NOMO-1 treated with DMSO at 0.1 percent for 48 hours (cell line): ENCODE measurements around the gene LIPK.

ENCODE experiments used
- DNase-seq: peaks from one replicate; lab custom pipeline; 2025; ENCODE audit not compliant: unreplicated experiment; lab: John Stamatoyannopoulos, UW

LIPK gene

GRCh38 chr10:88783724-88784123, 77.7 kb downstream of the LIPK start:
- DNase-seq, result no peak

GRCh38 chr10:88786032-88786770, 80.2 kb downstream of the LIPK start:
- DNase-seq, result no peak

- no peak for DNase-seq
These were observed 81.4 kb downstream of the LIPK start for GRCh38 chr10:88787463-88787862.

GRCh38 chr10:88788924-88789323, 82.9 kb downstream of the LIPK start:
- DNase-seq, result no peak

- no peak for DNase-seq
These were observed 85.9 kb downstream of the LIPK start for GRCh38 chr10:88791924-88792323.

GRCh38 chr10:88792661-88793060, 86.6 kb downstream of the LIPK start:
- DNase-seq, result peak; percentile 95

- peak; percentile 43 for DNase-seq
These were observed 87.8 kb downstream of the LIPK start for GRCh38 chr10:88793712-88794299.

- DNase-seq, result no peak
These were observed 88.7 kb downstream of the LIPK start for GRCh38 chr10:88794731-88795130.

GRCh38 chr10:88800152-88801125, 94.4 kb downstream of the LIPK start:
- DNase-seq, result no peak
